HG03196 (cell line): ENCODE results near the gene DDX19B.
"Not testable (repeated sequence)": the region's sequence is repeated elsewhere in the genome, so short reads cannot be mapped to it uniquely, and the experiment has no call there.

Experiments
- ATAC-seq: cut with Tn5 transposase; IDR thresholded peaks from one replicate; pipeline ENCODE4 v1.9.1; 2021; ENCODE audit not compliant: unreplicated experiment

Gene DDX19B

DNA sequence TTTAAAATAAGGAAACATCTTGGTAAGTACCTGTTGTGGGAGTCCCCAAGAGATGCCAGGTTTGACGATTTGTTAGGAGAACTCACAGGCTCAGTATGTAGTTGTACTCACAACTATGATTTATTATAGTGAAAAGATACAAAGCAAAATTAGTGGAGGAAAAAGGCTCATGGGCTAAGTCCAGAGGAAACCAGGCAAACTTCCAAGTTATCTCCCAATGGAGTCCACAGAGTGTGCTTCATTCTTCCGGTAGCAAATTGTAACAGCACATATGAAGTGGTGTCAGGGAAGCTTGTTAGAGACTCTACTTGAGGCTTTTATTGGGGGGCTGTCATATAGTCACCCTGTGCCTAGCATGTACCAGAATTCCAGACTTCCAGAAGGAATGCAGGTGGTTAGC lies 50.0 kb downstream of the DDX19B start:
- no peak for ATAC-seq

DNA sequence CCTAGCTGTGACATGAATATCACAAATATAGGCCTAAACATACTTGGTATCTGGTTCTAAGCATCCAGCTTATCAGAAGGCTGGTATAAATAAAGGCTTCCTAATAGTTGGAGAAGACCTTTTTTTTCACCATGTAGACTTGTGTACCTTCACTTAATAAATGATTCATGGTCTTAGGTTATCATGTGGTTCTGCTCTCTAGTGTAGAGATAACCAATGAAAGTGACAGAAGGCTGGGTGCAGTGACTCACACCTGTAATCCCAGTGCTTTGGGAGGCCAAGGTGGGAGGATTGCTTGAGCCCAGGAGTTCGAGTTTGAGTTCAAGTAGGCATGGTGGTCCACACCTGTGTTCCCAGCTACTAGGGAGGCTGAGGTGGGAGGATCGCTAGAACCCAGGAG lies 50.8 kb downstream of the DDX19B start:
- ATAC-seq: no peak

DNA sequence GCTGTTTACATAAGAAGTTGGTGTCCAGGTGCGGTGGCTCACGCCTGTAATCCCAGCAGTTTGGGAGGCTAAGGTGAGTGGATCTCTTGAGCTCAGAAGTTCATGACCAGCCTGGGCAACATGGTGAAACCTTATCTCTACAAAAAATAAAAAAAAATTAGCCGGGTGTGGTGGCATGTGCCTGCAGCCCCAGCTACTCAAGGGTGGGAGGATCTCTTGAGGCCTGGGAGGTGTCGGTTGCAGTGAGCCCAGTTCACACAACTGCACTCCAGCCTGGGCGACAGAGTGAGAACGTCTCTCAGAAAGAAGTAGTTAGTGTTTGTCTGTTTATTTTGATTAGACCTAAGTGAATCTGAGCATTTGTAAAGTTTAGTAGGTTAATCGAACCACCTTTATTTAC lies 60.6 kb downstream of the DDX19B start:
- no peak for ATAC-seq

DNA sequence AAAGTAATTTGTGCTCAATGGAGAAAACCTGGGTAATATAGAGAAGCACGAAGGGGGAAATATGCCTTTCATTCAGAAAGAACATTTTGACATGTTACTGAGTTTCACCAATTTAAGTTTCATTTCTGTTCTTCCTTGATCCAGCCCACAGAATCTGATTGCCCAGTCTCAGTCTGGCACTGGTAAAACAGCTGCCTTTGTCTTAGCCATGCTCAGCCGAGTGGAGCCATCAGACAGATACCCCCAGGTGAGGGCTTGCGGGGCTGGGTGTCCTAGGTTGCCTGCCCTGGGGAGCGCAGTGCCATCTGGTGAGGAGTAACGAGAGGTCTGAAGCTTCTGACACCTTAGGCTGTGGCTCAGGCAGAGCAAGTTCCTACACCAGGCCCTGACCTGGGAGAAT lies 65.4 kb downstream of the DDX19B start:
- ATAC-seq: no peak

DNA sequence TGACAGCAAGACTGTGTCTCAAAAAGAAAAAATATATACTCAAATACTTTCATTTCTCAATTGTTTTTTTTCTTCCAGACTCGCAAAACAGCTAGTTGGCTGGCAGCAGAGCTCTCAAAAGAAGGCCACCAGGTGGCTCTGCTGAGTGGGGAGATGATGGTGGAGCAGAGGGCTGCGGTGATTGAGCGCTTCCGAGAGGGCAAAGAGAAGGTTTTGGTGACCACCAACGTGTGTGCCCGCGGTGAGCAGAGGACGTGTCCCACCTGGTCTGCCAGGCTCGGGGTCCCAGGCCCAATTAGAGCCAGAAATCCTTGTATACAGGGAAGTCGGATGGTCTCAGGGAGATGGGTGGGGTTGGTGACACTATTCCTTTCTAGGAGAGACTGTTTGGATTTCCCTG lies 71.2 kb downstream of the DDX19B start:
- not testable (repeated sequence) for ATAC-seq

DNA sequence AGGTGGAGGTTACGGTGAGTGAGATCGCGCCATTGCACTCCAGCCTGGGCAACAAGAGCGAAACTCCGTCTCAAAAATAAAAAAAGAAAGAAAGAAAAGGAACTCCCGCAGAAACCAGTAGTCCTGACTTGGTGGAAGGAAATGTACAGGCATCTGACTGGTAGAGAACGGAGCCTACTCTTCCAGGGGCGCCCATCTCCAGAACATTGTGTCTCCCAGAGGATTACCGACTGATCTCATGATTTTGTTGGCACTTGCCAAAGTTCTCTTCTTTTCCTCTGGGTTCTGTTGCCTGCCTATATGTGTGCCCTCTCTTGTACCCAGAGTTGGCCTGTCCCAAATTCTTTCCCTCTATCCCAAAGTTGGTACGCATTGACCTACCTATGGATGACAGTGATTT lies 71.9 kb downstream of the DDX19B start:
- no peak for ATAC-seq

DNA sequence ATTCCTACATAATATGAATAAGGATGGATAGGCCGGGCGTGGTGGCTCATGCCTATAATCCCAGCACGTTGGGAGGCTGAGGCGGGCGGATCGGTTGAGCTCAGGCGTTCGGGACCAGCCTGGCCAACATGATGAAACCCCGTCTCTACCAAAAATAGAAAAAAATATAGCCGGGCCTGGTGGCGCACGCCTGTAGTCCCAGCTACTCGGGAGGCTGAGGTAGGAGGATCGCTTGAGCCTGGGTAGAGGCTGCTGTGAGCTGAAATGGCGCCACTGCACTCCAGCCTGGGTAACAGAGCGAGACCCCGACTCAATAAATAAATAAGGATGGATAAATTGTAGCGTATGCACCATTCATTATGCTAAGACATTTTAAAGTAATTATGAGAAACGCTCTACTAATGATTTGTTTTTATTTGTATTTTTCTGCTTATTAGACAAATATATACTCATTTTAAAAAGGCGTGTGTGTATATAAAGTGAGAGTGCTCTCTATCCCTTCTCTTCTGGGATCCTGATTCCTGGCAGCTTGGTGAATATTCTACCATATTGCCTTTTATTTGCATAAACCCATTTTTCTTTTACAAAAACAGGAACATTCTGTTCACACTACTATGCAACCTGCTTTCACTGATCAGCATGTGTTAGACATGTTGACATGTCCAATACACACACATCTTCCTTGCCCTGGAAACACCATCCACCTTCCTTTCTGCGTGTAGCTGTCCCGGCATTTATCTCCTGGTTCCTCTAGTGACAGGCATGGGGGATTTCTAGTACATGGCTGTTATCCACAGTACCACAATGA lies 74.1 kb downstream of the DDX19B start:
- no peak for ATAC-seq

DNA sequence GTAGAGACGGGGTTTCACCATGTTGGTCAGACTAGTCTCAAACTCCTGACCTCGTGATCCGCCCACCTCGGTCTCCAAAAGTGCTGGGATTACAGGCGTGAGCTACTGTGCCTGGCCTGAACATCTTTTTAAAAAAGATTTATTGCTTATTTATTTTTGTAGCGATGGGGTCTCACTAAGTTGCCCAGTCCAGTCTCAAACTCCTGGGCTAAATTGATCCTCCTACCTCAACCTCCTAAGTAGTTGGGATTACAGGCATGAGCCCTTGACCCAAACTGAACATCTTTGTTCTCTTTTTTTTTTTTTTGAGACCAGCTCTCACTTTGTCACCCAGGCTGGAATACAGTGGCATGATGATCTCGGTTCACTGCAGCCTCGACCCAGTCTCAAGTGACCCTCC lies 75.2 kb downstream of the DDX19B start:
- ATAC-seq: no peak

DNA sequence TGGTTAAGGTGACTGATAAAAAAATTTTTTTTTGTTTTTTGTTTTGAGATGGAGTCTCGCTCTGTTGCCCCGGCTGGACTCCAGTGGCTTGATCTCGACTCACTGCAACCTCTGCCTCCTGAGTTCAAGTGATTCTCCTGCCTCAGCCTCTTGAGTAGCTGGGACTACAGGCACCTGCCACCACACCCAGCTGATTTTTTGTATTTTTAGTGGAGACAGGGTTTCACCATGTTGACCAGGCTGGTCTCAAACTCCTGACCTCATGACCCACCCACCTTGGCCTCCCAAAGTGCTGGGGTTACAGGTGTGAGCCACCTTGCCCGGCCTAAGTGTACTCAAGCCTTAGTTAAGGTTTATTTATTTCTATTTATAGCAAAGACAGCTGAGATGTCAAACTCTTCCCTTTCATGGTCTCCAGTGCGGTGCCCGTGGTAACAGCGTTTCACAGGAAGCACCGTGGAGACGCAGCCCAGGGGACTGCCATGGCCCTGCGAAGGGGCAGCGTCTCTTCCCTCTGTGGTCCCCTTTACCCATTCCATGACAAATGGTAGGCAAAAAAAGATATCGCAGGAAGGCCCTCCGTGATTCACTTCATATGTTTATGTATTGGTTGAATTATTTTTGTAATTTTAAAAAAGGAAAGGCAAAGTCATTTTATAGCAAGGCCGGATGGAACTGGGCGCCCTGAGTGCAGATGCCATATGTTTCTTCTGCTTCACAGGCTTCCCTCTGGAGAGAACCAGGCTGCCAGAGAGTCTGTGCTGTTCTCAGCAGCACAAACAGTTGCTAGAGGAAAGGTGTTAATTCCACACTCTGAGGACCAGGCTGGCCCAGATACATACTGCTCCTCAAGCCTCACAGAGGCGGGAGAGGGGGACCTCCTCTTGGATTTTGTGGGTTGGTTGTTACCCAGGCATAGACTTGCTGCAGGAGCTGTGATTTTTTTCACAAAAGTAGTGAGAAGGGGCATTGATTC lies 76.9 kb downstream of the DDX19B start:
- ATAC-seq: no peak

DNA sequence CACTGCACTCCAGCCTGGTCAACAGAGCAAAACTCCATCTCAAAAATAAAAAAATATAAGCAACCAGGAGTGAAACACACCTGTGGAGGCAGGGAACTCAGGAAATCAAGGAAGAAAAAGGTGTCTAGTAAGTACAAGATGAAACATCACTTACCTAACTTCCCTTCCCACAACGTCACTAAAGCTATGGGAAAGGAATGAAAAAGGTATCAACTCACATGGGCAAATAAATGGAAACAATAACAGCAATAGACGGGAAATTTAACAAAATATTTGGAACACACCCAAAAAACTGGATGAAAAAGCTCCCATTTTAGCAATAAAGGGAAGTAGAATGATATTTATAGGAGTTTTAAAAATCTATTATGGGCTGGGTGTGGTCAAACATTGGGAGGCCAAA lies 78.8 kb downstream of the DDX19B start:
- no peak for ATAC-seq

DNA sequence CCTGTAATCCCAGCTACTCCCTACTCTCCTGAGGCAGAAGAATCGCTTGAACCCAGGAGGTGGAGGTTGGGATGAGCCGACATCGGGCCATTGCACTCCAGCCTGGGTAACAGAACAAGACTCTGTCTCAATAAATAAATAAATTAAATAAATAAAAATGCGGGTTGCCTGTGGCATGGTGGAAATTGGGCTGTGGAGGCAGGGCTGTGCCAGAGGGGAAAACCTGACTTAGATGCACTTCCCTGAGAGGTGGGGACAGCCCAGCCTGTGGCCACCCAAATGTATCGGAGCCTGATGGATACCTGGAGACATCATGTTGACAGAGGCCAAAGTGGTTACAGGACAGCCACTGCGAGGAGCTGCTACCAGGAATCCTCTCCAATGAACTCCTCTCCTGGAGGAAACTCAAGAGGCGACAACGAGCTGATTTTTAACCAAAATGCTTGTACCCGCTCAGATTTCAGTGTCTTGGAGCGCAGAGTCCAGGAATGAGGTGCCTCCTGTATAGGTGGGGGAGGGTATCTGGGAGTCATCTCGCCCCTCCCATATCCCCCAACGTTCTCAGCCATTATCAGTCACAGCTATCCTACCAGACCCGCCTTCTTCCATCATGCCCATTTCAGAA lies 80.0 kb downstream of the DDX19B start:
- no peak for ATAC-seq

DNA sequence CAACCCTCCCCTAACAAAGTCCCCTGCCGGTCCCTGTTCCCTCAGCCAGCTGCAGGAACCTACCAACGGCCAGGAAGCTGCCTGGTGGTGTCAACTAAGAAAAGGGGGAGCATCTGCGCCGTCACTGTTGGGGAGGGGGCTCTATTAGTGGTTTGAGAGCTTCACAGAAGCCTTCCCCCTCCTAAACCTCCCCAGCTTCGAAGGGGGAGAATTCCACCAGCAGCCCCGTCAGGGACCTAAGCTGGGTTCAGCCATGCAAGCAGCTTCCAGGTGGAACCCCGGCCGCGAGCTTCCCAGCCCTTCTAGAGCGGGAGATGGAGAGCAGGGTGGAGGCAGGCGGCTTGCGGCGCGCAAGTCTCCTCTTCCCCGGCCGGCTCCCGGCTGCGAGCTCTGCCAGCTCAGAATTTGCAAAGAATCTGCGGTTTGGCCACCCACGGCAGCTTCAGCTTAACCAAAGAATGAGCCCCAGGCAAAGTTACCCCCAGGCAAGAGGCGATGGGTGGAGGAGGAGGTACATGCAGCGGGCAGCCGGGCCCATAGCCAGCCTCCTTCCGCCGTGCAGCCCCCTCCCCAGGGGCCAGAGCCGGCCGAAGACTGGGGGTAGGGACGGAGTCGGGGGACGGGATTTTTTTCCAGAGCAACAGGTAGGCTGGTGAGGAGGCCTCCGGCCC lies 81.4 kb downstream of the DDX19B start:
- ATAC-seq: peak; percentile 17

DNA sequence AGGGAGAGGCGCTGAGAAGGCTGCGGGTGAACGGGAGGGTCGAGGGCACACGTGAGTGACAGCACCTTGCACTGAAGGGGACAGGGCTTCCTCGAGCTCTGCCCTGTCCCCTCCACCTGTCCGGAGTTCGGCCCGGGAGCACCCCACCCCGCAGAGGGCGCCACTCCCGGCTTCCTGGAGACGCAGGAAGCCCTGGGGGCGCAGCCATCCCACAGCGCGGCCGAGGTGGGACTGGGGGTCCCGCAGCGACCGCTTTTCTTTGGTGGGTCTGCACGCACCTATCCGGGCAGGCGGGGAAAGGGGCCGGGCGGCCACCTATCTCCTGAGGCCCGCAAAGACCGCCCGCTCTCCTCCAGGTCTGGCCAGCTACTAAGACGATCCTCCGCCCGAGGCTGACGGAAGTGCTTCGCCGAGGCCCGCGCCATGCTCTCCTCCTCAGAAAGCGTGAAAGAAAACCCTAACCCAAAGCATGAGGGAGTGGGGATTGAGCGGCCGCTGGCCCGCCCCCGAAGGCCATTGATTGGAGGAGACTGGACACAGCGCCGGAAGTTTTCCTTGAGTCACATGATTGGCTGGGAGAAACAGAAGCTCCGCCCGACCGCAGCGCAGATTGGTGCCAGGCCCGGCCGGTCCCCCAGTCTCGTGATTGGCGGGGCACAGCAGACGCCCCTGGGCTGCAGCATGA lies 82.1 kb downstream of the DDX19B start:
- peak; percentile 89 for ATAC-seq

DNA sequence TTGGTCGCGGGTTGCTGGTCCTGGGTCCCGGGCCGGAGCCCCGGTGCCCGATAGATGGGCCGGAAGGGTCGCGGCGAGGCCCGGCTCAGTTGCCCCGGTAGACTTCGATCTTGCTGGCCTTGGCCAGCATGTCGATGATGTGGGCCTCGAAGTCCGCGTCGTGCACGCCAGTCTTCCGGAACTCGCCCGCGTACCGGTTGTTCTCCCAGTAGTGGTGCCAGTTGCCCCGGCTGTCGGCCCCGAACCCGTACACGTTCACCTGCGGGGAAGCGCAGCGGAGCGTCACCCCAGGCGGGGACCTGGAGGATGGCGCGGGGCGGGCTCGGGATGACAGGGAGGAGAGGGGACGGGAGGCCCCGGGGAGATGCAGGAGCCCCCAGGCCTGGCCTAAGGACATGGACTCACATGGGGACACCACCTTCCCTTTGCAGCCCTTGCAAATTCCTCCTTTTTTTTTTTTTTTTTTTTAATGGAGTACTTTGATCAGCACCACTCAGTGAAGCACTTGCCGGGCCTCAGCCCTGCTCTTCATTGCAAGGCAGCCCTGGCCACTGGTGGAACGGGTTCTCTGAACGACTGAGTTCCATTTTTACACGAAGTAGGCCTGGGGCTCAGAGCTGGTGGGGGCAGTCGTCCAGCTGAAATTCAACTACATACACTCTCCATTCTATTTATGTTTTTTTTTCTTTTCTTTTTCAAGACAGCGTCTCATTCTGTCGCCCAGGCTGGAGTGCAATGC lies 82.8 kb downstream of the DDX19B start:
- no peak for ATAC-seq

DNA sequence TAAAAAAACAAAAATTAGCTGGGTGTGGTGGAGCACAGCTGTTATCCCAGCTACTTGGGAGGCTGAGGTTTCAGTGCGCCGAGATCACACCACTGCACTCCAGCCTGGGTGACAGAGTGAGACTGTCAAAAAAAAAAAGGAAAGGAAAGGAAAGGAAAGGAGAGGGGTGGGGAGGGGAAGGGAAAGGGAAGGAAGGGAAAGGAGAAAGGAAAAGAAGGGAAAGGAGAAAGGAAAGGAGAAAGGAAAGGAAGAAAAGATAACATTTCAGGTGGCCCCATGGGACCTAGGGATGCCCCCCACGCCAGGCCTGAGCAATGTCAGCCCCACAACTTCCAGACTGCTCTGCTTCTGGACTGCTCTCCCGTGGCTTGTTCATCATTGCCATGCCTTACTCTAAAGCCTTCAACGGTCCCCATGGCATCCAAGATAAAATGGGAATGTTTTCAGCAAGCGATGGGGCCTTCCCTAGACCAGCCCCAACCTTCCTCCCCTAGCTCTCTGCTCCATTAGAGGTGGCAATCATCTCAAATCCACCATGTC lies 84.5 kb downstream of the DDX19B start:
- no peak for ATAC-seq
